Measurements from ENCODE around the gene NF1.

DNA sequence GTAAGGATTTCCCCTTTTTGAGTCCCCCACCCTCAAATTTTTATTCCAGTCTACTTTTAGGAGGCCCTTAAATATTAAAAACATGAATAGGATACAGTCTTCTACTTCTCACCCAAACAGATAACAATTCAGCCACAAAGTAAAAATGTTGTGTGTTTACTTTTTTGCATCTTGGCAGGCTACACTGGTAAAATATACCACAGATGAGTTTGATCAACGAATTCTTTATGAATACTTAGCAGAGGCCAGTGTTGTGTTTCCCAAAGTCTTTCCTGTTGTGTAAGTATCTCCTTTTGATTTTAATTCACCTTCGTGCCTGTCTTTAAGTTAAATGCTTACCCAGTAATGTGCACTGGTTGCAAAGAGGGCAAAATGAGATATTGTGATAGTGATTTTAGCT is 262.3 kb downstream of the NF1 start:
- TF ChIP-seq, protein P1, sequence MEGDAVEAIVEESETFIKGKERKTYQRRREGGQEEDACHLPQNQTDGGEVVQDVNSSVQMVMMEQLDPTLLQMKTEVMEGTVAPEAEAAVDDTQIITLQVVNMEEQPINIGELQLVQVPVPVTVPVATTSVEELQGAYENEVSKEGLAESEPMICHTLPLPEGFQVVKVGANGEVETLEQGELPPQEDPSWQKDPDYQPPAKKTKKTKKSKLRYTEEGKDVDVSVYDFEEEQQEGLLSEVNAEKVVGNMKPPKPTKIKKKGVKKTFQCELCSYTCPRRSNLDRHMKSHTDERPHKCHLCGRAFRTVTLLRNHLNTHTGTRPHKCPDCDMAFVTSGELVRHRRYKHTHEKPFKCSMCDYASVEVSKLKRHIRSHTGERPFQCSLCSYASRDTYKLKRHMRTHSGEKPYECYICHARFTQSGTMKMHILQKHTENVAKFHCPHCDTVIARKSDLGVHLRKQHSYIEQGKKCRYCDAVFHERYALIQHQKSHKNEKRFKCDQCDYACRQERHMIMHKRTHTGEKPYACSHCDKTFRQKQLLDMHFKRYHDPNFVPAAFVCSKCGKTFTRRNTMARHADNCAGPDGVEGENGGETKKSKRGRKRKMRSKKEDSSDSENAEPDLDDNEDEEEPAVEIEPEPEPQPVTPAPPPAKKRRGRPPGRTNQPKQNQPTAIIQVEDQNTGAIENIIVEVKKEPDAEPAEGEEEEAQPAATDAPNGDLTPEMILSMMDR (IDR thresholded peaks at IDR 0.05) = no peak
- TF ChIP-seq EP300 (IDR thresholded peaks at IDR 0.05) = no peak
- no peak for TF ChIP-seq CEBPB (IDR thresholded peaks at IDR 0.05)
- TF ChIP-seq, protein P2, sequence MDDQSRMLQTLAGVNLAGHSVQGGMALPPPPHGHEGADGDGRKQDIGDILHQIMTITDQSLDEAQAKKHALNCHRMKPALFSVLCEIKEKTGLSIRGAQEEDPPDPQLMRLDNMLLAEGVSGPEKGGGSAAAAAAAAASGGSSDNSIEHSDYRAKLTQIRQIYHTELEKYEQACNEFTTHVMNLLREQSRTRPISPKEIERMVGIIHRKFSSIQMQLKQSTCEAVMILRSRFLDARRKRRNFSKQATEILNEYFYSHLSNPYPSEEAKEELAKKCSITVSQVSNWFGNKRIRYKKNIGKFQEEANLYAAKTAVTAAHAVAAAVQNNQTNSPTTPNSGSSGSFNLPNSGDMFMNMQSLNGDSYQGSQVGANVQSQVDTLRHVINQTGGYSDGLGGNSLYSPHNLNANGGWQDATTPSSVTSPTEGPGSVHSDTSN (IDR thresholded peaks at IDR 0.05) = no peak
- no peak for TF ChIP-seq NFE2L2 (conservative IDR thresholded peaks at IDR 0.05; ENCODE audit: low read length)
- no peak for TF ChIP-seq CHD4 (IDR thresholded peaks at IDR 0.05; ENCODE audit: borderline replicate concordance)
- TF ChIP-seq POLR2A (IDR thresholded peaks at IDR 0.05; ENCODE audit: low read length) = no peak
- TF ChIP-seq RNF2 (IDR thresholded peaks at IDR 0.05; ENCODE audit: borderline replicate concordance, low read depth) = no peak
- TF ChIP-seq ZFP36 (IDR thresholded peaks at IDR 0.05; ENCODE audit: borderline replicate concordance, partially characterized antibody) = no peak
